DND-41 (cell line): ENCODE results near the gene ATP6V1B1.
A peak's percentile ranks its signal among the peaks of the same experiment; 100 is the strongest.

Experiments
- ATAC-seq: fragments of 200-7000 bp; cut with Tn5 transposase; 3 replicates; pipeline ENCODE4 v1.9.1; 2021; ENCODE audit warnings: low read depth; ENCODE audit not compliant: insufficient read depth
- DNase-seq: peaks from one replicate; pipeline ENCODE4 v3.0.0-alpha.2; 2020
- H2AFZ ChIP-seq: 2 replicates; pipeline ENCODE4 v1.6.0; 2012; ENCODE audit warnings: low read depth, low read length
- H3K27ac ChIP-seq: 2 replicates; pipeline ENCODE4 v1.5.1; 2012; ENCODE audit warnings: low read length, inconsistent platforms
- H3K27me3 ChIP-seq: fragments of 200-600 bp; sonication (generic); 2 replicates; pipeline ENCODE4 v1.6.0; 2012; ENCODE audit warnings: low read length, mild to moderate bottlenecking, inconsistent platforms; ENCODE audit not compliant: insufficient read depth, poor library complexity
- H3K36me3 ChIP-seq: 2 replicates; pipeline ENCODE4 v1.5.1; 2012; ENCODE audit warnings: low read length, inconsistent platforms; ENCODE audit not compliant: insufficient read depth
- H3K4me1 ChIP-seq: 2 replicates; pipeline ENCODE4 v1.5.1; 2012; ENCODE audit warnings: mild to moderate bottlenecking, low read length; ENCODE audit not compliant: insufficient read depth
- H3K4me2 ChIP-seq: 2 replicates; pipeline ENCODE4 v1.6.0; 2012; ENCODE audit warnings: mild to moderate bottlenecking, moderate library complexity, low read length, inconsistent platforms; ENCODE audit not compliant: insufficient read depth
- H3K4me3 ChIP-seq, 2 experiments: fragments of 200-600 bp in 1 of 2; shearing (Covaris generic) in 1 of 2; 2 replicates each; pipeline ENCODE4 v1.5.1; 2012 to 2016; ENCODE audit warnings: inconsistent platforms in 2 of 2, low read length in 2 of 2, mild to moderate bottlenecking in 2 of 2, low read depth in 1 of 2, moderate library complexity in 1 of 2
- H3K79me2 ChIP-seq: 2 replicates; pipeline ENCODE4 v1.6.0; 2012; ENCODE audit warnings: low read length, inconsistent platforms; ENCODE audit not compliant: insufficient read depth
- H3K9ac ChIP-seq: 2 replicates; pipeline ENCODE4 v1.6.0; 2012; ENCODE audit warnings: low read depth, mild to moderate bottlenecking, inconsistent platforms, low read length, moderate library complexity
- H3K9me3 ChIP-seq: 2 replicates; pipeline ENCODE4 v1.5.1; 2012; ENCODE audit warnings: low read length, moderate library complexity, mild to moderate bottlenecking, inconsistent platforms; ENCODE audit not compliant: insufficient read depth, severe bottlenecking
- H4K20me1 ChIP-seq: 2 replicates; pipeline ENCODE4 v1.6.0; 2012; ENCODE audit warnings: low read length; ENCODE audit not compliant: insufficient read depth
- CTCF ChIP-seq: IDR thresholded peaks from 2 replicates; pipeline ENCODE4 v1.5.1; 2012; ENCODE audit warnings: borderline replicate concordance, low read length, moderate library complexity, mild to moderate bottlenecking; ENCODE audit not compliant: poor library complexity, severe bottlenecking; ENCODE audit errors: extremely low read depth
- EZH2 ChIP-seq: IDR thresholded peaks from 3 replicates; pipeline ENCODE4 v1.6.1; 2012; ENCODE audit warnings: borderline replicate concordance, low read depth, mild to moderate bottlenecking, moderate library complexity, low read length, inconsistent platforms; ENCODE audit not compliant: severe bottlenecking

Gene ATP6V1B1

GRCh38 chr2:70919672-70920366 lies 15.9 kb upstream of the ATP6V1B1 start:
- H3K4me2 ChIP-seq = no peak overlapping the region

GRCh38 chr2:70920367-70920715 lies 15.4 kb upstream of the ATP6V1B1 start:
- H3K4me1 ChIP-seq = no peaks in the 10 kb centered on the region
- no peak overlapping the region for H3K4me3 ChIP-seq
- ATAC-seq (no peak), DNase-seq (no peak)
- no peak overlapping the region for H3K9ac ChIP-seq
- H4K20me1 ChIP-seq = no peaks in the 10 kb centered on the region
- no peaks in the 10 kb centered on the region for H3K36me3 ChIP-seq
- H2AFZ ChIP-seq = no peak overlapping the region
- no peak overlapping the region for H3K27ac ChIP-seq
- no peaks in the 10 kb centered on the region for H3K27me3 ChIP-seq
- H3K4me2 ChIP-seq = no peak overlapping the region
- TF ChIP-seq CTCF (no peak), EZH2 (no peak)
- no peaks in the 10 kb centered on the region for H3K79me2 ChIP-seq
- H3K9me3 ChIP-seq = no peaks in the 10 kb centered on the region

More at GRCh38 chr2:70919672-70920366, 15.9 kb upstream of the ATP6V1B1 start:
- Histone ChIP-seq H3K79me2 (no peaks in the 10 kb centered on the region), H3K4me1 (no peaks in the 10 kb centered on the region), H3K4me3 (no peak overlapping the region), H3K9me3 (no peaks in the 10 kb centered on the region), H2AFZ (no peak overlapping the region), H3K27ac (no peak overlapping the region), H4K20me1 (no peaks in the 10 kb centered on the region), H3K27me3 (no peaks in the 10 kb centered on the region), H3K9ac (no peak overlapping the region), H3K36me3 (no peaks in the 10 kb centered on the region)
- TF ChIP-seq CTCF = peak; percentile 87
- no peak for TF ChIP-seq EZH2
- DNase-seq (peak; percentile 63), ATAC-seq (peak; percentile 77)

GRCh38 chr2:70921031-70921430 lies 14.7 kb upstream of the ATP6V1B1 start:
- Histone ChIP-seq H3K4me3 (no peak overlapping the region), H2AFZ (no peak overlapping the region), H4K20me1 (no peaks in the 10 kb centered on the region), H3K79me2 (no peaks in the 10 kb centered on the region), H3K9me3 (no peaks in the 10 kb centered on the region), H3K36me3 (no peaks in the 10 kb centered on the region), H3K4me2 (no peak overlapping the region), H3K9ac (no peak overlapping the region), H3K4me1 (no peaks in the 10 kb centered on the region), H3K27me3 (no peaks in the 10 kb centered on the region), H3K27ac (no peak overlapping the region)
- TF ChIP-seq EZH2 (no peak), CTCF (no peak)
- no peak for DNase-seq
- no peak for ATAC-seq
